ENCODE data around the gene NKX1-2. TPM values are rescaled to one million over a fixed set of nuclear protein-coding genes. Genes with fewer than 3 reads are reported as not detected.
A peak's percentile ranks its signal among the peaks of the same experiment; 100 is the strongest.
"Not testable (repeated sequence)": the region's sequence is repeated elsewhere in the genome, so short reads cannot be mapped to it uniquely, and the experiment has no call there.

The NKX1-2 gene
- total RNA-seq, 4 donors from 2014 or later = 0.59 to 2.3 (median 1.2) TPM

DNA sequence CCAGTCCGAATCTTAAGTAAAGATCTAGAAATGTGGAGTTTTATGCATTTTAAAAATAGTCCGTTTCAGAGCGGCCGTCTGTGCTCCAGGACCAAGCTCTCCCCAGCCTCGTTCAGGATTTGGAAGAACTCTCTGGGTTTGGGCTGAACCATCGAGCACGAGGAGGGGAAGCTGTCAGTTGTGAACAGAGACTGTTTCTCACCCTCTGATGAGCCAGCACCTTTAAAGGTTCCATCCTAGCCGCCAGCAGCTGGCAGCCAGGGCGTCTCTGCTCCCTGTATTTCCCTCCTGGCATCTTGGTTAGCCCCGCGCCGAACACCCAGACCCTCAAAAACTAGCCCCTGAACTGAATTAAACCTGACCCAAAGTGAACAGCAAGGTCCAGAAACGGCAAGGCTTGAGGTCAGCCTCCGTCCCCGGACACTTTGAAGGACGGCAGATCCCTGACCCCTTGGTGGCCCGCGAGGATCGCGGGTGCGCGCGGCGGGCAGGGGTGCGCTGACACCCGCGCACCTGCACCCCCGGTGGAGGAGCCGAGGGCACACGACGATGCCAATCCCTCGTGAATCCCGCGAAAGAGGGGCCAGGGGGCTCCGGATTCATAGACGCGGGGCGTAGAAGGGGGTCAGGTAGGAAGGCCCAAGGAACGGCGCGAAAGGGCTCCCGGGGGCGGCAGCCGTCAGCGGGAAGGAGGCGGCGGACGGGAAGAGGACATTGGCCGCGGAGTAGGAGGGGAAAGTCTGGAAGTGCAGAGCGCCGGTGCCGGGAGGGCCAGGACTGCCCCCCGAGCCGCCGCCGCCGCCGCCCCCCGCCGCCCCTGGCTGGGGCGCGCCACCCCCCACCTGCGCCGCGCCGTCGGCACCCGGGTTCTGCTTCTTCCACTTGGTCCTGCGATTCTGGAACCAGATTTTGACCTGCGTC lies 2.7 kb downstream of the NKX1-2 start:
- H3K4me3 ChIP-seq = peak overlapping the region; percentile 17 to 56 (median 31)
- 28 to 43% methylated on average over 18 to 30 of the region's 71 CpGs for WGBS, 2 donors
- intact Hi-C loops (cut with DNase I) = no loop called here

DNA sequence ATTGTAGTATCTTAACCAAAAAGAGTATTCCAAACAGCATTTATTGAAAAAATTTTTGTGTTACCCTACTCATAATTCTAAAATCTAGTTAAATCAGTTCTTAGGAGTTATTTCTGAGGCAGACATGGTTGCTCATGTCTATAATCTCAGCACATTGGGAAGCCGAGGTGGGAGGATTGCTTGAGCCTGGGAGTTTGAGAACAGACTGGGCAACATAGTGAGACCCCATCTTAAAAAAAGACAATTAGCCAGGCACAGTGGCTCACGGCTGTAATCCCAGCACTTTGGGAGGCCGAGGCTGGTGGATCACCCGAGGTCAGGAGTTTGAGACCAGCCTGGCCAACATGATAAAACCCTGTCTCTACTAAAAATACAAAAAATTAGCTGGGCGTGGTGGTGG lies 8.1 kb downstream of the NKX1-2 start:
- peaks cover 0 to 46% (median 0%) of the 10 kb centered on the region in 4 donors for H3K27me3 ChIP-seq
- H3K4me1 ChIP-seq = peaks cover 0 to 17% (median 8%) of the 10 kb centered on the region in 3 donors
- WGBS, 2 donors = 68 to 79% methylated on average over 5 of the region's 5 CpGs
- H3K27ac ChIP-seq; intact Hi-C loops (cut with DNase I); H3K9me3 ChIP-seq; H3K4me3 ChIP-seq; DNase-seq; H3K36me3 ChIP-seq: not testable (repeated sequence)

More for the DNA sequence above, 2.7 kb downstream of the NKX1-2 start:
- H3K9me3 ChIP-seq = no peaks in the 10 kb centered on the region
- no peaks in the 10 kb centered on the region for H3K36me3 ChIP-seq
- TF ChIP-seq, protein P1, sequence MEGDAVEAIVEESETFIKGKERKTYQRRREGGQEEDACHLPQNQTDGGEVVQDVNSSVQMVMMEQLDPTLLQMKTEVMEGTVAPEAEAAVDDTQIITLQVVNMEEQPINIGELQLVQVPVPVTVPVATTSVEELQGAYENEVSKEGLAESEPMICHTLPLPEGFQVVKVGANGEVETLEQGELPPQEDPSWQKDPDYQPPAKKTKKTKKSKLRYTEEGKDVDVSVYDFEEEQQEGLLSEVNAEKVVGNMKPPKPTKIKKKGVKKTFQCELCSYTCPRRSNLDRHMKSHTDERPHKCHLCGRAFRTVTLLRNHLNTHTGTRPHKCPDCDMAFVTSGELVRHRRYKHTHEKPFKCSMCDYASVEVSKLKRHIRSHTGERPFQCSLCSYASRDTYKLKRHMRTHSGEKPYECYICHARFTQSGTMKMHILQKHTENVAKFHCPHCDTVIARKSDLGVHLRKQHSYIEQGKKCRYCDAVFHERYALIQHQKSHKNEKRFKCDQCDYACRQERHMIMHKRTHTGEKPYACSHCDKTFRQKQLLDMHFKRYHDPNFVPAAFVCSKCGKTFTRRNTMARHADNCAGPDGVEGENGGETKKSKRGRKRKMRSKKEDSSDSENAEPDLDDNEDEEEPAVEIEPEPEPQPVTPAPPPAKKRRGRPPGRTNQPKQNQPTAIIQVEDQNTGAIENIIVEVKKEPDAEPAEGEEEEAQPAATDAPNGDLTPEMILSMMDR (IDR thresholded peaks at IDR 0.05) = no peak
- TF ChIP-seq POLR2A (IDR thresholded peaks at IDR 0.05) = no peak
- no peak overlapping the region for H3K27ac ChIP-seq
- peaks cover 4 to 99% (median 15%) of the 10 kb centered on the region in 4 donors for H3K27me3 ChIP-seq
- peaks cover 17 to 46% (median 26%) of the 10 kb centered on the region in 3 donors for H3K4me1 ChIP-seq
- DNase-seq = no peak

DNA sequence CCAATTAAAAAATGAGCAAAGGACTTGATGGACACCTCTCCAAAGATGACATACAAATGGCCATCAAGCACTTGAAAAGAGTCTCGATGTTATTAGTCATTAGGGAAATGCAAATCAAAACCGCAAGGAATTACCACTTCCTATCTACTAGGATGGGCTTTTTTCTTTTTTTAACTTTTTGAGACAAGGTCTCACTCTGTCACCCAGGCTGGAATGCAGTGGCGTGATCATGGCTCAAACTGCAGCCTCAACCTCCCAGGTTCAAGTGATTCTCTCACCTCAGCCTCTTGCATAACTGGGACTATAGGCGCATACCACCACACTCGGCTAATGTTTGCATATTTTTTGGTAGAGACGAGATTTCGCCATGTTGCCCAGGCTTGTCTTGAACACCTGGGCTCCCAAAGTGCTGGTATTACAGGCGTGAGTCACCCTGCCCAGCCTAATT lies 13.6 kb downstream of the NKX1-2 start:
- Histone ChIP-seq H3K4me3 (no peak overlapping the region), H3K27me3 (no peaks in the 10 kb centered on the region), H3K36me3 (no peaks in the 10 kb centered on the region), H3K4me1 (peaks cover 0 to 48% (median 17%) of the 10 kb centered on the region in 3 donors), H3K9me3 (no peaks in the 10 kb centered on the region), H3K27ac (peak overlapping the region in 3 of 4 donors; percentile 25 to 63 (median 40))
- no peak for TF ChIP-seq POLR2A (IDR thresholded peaks at IDR 0.05)
- TF ChIP-seq, protein P1 (IDR thresholded peaks at IDR 0.05) = no peak
- intact Hi-C loops (cut with DNase I) = no loop called here
- DNase-seq = no peak
- 39 to 42% methylated on average over 8 of the region's 8 CpGs for WGBS, 2 donors

DNA sequence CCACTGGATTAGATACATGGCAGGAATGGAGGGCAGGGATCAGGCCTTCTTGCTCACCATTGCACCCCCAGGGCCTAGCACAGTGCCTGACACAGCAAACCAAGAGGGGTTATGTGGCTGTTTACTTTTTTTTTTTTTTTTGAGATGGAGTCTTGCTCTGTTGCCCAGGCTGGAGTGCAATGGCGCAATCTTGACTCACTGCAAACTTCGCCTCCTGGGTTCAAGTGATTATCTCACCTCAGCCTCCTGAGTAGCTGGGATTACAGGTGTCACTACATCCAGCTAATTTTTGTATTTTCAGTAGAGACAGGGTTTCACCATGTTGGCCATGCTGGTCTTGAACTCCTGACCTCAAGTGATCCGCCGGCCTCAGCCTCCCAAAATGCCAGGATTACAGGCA lies 14.2 kb downstream of the NKX1-2 start:
- H3K36me3 ChIP-seq; H3K4me3 ChIP-seq; intact Hi-C loops (cut with DNase I); DNase-seq; H3K27me3 ChIP-seq; H3K9me3 ChIP-seq: not testable (repeated sequence)
- Histone ChIP-seq H3K27ac (peak overlapping the region in 3 of 4 donors; percentile 40 to 63 (median 47)), H3K4me1 (peaks cover 0 to 48% (median 17%) of the 10 kb centered on the region in 3 donors)
- WGBS, 2 donors = 44 to 63% methylated on average over 3 to 4 of the region's 4 CpGs

DNA sequence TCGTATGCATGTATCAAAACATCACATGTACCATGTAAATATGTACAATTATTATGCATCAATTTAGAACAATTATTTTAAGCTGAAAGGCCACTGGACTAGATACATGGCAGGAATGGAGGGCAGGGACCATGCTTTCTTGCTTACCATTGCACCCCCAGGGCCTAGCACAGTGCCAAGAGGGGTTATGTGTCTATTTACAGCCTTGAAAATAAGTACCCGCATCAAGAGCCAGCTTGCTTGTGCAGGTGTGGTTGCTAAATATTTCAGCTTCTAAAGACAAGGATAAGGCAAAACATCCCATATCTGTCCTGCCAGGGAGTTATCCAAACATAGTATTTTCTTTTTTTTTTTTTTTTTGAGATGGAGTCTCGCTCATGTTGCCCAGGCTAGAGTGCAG lies 16.4 kb downstream of the NKX1-2 start:
- Histone ChIP-seq H3K9me3 (no peaks in the 10 kb centered on the region), H3K4me3 (no peak overlapping the region), H3K36me3 (no peaks in the 10 kb centered on the region), H3K27ac (no peak overlapping the region), H3K4me1 (peaks cover 0 to 33% (median 9%) of the 10 kb centered on the region in 3 donors), H3K27me3 (peaks cover 0 to 11% (median 0%) of the 10 kb centered on the region in 4 donors)
- no peak for DNase-seq
- intact Hi-C loops (cut with DNase I) = no loop called here
- WGBS, 2 donors = 45% methylated on average over 3 of the region's 3 CpGs
- TF ChIP-seq, protein P1 (IDR thresholded peaks at IDR 0.05) = no peak
- no peak for TF ChIP-seq POLR2A (IDR thresholded peaks at IDR 0.05)

DNA sequence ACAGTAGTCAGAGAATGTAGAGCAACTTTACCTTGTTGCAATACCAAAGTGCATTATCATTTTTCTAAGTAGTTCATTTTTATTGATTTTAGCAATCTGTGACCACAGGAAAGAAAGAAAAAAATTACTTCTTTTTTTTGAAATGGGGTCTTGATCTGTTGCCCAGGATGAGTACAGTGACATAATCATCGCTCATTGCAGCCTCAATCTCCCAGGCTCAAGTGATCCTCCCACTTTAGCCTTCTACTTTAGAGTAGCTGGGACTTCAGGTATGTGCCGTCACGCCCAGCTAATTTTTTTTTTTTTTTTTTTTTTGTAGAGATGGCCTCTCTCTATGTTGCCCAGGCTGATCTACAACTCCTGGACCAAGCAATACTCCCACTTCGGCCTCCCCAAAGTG lies 19.8 kb downstream of the NKX1-2 start:
- H3K4me3 ChIP-seq = no peak overlapping the region
- H3K4me1 ChIP-seq = peaks cover 0 to 21% (median 0%) of the 10 kb centered on the region in 3 donors
- no peak overlapping the region for H3K27ac ChIP-seq
- no peak for DNase-seq
- 81 to 85% methylated on average over 3 to 4 of the region's 4 CpGs for WGBS, 2 donors
- TF ChIP-seq, protein P1 (IDR thresholded peaks at IDR 0.05) = no peak
- no peak for TF ChIP-seq POLR2A (IDR thresholded peaks at IDR 0.05)
- H3K27me3 ChIP-seq = peaks cover 0 to 18% (median 0%) of the 10 kb centered on the region in 4 donors
- no peaks in the 10 kb centered on the region for H3K9me3 ChIP-seq
- no peaks in the 10 kb centered on the region for H3K36me3 ChIP-seq
- intact Hi-C loops (cut with DNase I) = no loop called here
